ENCODE data around the gene ZNF496.

The ZNF496 gene

DNA sequence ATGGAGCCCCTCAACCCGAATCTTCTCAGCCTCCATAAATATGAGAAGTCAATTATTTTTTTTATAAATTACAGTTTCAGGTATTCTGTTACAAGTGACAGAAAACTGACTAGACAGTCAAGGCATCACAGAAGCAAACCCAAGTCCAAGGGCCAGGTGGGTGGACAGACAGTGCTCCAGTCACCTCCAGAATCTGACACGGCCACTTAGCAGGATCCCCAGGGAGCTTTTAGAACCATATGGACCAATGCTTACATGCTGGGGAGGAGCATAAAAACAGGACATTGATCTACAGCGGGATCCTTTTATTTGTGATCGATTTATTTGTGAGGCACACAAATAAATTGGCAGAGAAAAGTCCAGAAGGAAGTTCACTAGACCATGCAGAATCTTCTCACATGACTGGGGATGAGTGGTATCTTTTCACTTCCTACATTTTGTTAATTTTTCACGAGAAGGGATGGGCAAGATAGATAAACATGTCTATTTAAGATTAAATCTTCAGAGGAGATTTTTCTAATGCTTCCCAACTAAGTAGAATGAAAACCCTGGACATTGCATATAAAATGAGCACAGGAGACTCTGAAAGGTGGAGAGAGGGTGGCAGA, 15.0 kb downstream of the ZNF496 start:
- no peak for DNase-seq (ENCODE audit: low read depth)
- TF ChIP-seq, protein P1, sequence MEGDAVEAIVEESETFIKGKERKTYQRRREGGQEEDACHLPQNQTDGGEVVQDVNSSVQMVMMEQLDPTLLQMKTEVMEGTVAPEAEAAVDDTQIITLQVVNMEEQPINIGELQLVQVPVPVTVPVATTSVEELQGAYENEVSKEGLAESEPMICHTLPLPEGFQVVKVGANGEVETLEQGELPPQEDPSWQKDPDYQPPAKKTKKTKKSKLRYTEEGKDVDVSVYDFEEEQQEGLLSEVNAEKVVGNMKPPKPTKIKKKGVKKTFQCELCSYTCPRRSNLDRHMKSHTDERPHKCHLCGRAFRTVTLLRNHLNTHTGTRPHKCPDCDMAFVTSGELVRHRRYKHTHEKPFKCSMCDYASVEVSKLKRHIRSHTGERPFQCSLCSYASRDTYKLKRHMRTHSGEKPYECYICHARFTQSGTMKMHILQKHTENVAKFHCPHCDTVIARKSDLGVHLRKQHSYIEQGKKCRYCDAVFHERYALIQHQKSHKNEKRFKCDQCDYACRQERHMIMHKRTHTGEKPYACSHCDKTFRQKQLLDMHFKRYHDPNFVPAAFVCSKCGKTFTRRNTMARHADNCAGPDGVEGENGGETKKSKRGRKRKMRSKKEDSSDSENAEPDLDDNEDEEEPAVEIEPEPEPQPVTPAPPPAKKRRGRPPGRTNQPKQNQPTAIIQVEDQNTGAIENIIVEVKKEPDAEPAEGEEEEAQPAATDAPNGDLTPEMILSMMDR (conservative IDR thresholded peaks at IDR 0.05; ENCODE audit: low read length), result no peak
- no peak overlapping the region for H3K4me3 ChIP-seq (ENCODE audit: low read length)

DNA sequence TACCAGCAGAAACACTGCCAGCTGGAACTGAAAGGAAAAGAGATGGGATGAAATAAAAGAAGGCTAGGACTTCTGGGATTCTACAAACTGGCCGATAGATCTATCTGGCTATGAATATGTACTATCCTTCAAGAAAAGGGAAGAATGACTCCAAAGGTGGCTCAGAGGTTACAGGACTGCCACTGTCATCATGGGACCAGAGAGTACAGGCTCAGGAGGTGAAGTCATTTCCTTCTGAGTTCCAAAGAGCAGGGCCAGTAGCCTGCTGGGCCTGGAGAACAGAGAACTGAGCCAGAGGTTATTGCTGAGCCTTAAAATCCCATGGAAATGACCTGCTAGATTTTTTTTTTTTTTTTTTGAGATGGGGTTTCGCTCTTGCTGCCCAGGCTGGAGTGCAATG, 27.6 kb downstream of the ZNF496 start:
- TF ChIP-seq, protein P1 (conservative IDR thresholded peaks at IDR 0.05; ENCODE audit: low read length), result no peak
- no peak overlapping the region for H3K4me3 ChIP-seq (ENCODE audit: low read length)
- no peak for DNase-seq (ENCODE audit: low read depth)

DNA sequence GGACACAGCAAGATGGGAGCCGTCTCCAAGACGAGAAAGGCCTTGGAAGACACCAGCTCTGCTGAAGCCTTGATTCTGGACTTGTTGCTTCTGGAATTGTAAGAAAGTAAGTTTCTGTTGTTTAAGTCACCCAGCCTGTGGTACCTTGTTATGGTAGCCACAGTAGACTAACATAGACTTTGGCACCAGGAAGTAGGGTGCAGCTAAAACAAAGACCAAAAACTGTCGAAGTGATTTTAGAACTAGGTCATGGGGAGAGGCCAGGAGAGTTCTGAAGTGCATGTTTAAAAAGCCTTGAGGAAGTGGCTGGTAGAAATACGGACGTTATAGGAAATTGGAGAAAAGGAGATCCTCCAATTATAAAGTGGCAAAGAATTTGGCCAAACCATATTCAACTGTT, 28.5 kb downstream of the ZNF496 start:
- no peak overlapping the region for H3K4me3 ChIP-seq (ENCODE audit: low read length)
- TF ChIP-seq, protein P1 (conservative IDR thresholded peaks at IDR 0.05; ENCODE audit: low read length), result no peak
- DNase-seq (ENCODE audit: low read depth), result no peak

DNA sequence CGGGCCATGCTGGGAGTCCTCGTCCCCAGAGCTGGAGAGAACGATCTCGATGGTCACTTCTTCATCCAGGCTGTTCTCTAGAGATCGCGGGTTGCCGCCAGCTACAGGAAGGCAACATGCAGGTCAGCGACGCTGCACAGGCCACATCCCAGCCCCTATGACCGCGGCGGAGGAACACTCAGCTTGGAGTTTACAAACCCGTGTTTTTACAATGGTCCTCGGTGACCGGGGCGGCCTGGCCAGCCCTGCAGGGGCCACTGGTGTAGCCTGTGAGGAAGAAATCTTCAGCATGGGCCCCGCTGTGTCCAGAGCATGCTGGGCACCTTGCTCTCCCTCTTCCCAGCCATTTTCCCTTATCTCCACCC, 30.5 kb downstream of the ZNF496 start:
- no peak for DNase-seq (ENCODE audit: low read depth)
- TF ChIP-seq, protein P1 (conservative IDR thresholded peaks at IDR 0.05; ENCODE audit: low read length), result no peak

DNA sequence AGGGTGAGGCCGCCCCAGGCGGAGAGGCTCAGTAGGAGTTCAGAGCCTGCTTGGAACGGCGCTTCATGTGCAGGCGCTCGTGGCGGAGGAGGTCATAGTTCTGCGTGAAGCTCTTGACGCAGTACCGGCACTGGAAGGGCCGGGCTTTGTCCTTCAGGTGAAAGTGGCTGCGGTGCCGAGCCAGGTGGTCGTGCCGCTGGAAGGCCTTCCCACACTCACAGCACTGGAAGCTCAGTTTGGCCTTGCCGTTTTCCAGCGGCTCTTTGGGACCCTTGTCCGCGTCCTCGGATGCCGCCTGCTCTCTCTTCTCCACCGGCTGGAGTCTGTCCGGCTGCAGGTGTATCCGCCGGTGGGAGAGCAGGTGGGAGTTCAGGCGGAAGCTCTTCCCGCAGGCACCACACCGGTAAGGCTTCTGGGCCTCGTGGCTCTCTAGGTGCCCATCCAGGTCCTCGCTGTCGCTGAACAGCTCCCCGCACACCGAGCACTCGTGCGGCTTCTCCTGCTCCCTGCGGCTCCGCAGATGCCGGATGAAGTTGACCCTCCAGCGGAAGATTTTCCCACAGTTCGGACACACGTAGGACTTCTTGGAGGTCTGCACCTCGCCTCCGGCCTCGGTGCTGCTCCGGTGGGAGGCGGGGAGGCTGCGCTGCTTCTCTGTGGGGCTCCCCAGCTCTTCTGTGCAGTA, 31.0 kb downstream of the ZNF496 start:
- no peak overlapping the region for H3K4me3 ChIP-seq (ENCODE audit: low read length)
- no peak for DNase-seq (ENCODE audit: low read depth)
- TF ChIP-seq, protein P1 (conservative IDR thresholded peaks at IDR 0.05; ENCODE audit: low read length), result no peak

More for the DNA sequence above, 30.5 kb downstream of the ZNF496 start:
- no peak overlapping the region for H3K4me3 ChIP-seq (ENCODE audit: low read length)

DNA sequence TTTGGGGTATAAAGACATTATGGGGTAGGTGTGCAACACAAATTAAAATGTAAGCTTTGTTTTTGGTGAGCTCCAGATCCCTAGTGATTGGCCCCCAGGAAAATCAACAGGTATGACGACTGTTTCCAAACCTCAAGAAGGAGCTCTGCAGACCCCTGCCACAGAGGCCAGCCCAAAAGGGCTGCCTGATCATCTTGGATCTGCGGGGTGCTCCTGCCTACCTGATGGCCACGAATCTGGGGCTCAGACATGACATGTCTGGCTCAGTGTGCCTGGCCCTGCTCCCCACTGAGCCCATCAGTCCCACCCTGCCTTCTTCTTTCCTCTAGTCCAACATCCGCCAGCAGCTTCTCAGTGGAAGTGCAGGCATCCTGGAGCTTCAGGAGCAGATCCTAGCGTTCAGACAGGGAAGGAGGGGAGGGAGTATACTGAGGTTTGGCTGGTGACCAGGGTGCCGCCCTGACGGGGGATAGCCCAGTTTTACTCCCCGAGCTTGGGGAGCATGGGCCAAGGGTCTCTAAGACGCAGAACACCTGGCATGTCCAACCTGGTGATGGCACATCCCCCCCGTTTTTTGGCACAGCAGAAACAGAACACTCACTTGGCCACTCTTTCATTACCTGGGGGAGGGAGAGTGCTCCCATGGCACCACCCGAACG, 31.8 kb downstream of the ZNF496 start:
- no peak for DNase-seq (ENCODE audit: low read depth)
- TF ChIP-seq, protein P1 (conservative IDR thresholded peaks at IDR 0.05; ENCODE audit: low read length), result no peak
- H3K4me3 ChIP-seq (ENCODE audit: low read length), result no peak overlapping the region

DNA sequence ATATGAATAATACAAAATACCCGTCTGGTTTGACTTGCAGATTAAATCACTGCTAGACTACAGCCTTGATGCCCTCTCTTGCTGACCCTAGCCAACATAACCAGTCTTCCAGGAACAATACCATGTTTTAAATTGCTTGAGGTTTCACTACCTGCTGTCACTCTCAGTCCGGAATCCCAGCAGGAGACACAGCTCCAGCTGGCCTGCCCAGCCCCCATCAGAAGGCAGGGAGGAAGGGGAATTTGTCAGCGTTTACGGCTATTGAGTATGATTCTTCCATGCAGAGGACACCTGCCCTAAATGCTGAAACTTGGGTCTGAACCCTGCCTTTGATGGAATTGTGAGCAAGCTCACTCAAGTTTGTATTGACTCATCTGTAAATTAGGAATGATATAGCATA, 33.0 kb downstream of the ZNF496 start:
- H3K4me3 ChIP-seq (ENCODE audit: low read length), result no peak overlapping the region
- no peak for DNase-seq (ENCODE audit: low read depth)
- TF ChIP-seq, protein P1 (conservative IDR thresholded peaks at IDR 0.05; ENCODE audit: low read length), result no peak
